ENCODE measurements around the gene CACNA2D3.

CACNA2D3 gene

DNA sequence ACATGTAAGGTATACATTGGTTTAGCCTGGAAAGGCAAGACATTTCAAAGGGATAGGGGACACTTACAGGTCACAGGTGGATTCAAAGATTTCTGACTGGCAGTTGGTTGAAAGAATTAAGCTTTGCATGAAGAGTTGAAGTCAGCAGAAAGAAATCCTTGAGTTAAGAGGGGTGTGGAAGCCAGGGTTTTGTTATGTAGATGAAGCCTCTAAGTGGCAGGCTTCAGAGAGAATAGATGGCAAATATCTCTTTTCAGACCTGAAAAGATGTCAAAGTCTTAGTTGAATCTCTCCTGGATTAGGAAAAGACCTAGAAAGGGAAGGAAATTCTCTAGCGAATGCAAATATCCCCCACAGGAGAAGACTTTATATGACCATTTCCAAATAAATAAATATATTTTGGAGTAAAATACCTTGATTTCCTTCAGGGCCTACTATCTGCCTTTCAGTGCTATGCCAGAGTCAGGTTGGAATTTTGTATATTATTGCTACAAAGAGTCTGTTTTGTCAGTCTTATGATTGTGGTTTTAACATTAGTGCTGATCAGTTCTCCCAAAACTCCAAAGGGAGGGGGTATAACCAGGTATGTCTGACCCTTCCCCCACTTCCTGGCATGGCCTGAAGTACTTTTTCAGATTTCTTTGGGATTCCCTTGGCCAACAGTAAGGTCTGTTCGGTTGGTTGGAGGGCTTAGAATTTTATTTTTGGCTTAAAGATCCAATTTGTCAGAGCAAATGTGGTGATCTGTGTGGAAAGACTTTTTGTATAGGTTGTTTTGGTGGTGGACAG, 519.1 kb downstream of the CACNA2D3 start:
- no peak for DNase-seq

DNA sequence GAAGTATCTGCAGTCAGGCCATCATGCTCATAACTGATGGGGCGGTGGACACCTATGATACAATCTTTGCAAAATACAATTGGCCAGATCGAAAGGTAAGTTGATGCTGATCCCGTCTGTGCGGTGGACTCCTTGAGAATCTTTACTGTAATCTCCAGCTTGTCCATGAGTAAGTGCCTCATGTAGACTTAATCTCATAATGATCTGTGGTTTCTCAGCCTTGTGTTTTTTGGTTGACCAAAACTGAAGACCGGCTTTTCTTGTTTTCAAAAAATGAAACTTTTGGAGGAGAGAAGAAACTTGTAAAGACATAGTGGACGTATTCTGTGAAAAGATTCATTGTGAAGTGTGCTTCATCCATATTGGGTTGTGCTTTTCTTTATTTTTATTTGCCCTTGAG, 519.8 kb downstream of the CACNA2D3 start:
- DNase-seq = no peak

DNA sequence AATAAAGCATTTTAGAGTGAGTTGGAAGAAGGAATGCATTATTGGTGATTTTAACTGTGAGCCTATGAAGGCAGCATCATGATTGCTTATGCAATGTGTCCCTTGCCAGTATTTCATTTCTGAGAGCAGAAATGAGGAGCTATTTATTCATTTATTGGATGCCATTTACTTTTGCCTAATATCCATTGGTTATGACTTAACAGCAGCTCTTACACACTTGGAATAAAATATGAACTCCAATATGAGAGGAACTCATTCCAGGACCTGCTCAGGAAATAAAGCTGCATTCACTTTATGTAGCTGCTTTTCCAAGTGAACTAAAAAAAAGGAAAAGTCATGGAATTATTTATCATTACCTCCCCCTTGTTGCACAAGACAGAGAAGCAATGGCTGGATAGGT, 525.4 kb downstream of the CACNA2D3 start:
- DNase-seq = no peak

DNA sequence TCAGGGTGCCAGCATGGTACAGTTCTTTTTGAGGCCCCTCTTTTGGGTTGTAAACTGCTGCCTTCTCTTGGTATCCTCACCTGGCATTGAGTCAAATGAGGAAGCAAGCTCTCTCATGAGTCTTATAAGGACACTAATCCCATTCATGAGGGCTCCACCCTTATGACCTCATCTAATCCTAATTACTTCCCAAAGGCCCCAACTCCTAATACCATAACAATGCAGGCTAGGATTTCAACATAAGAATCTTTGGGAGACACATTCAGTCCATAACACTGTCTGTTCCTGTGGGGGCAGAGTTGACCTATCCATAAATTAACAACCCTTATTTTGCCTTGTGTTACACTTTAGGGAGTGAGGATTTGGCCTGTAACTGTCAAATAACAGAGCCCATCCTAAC, 527.2 kb downstream of the CACNA2D3 start:
- no peak for DNase-seq

DNA sequence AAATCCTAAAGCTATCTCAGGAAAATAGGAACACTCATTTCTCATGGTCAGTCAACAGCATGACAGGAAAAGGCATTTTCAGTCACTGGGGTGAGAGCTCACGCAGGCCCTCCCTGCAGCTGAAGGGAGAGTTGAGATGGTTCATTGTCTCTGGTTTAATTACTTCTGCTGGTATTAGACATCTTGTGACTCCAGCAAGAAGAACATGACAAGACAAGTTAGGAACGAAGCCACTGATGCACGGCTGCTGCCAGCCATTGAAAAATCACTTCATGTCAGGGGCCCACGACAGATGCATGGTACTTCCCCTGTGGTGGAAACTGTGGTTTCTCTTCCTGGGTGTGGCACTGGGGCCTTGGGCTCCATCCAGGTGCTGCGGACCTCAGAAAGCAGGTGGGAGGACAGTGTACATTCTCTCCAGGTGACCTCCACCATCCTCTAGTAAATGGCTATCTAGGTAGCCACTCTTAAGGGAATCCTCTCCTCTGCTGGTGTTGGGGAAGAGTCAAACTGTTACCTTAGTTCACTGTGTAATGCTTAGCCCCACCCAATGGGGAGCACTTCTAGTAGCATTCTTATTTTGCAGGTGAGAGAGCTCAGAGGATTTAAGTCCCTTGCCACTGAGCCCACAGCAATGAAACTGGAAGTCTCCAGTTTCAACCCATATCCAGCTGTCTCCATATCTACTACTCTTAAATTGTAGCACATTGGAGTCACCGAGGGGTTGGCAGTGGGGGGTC, 531.3 kb downstream of the CACNA2D3 start:
- DNase-seq = no peak

DNA sequence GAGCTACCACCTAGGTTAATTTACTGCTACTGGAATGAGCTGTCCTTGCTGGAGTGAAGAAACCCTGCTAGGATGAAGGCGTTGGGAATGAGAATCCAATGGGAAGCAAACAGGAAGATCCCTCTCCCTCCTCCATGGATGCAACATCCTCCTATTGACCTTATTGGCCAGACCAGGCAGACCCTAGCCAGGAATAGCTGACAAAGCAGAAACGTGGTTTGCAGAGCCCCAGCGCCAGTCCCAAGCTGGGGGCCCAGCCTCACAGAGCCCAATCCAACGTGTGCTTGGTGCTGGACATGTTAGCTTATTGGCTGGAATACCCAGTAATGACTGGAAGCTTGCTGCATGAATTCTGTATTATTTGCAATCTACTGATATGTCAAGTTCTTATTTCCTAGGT, 532.4 kb downstream of the CACNA2D3 start:
- no peak for DNase-seq

DNA sequence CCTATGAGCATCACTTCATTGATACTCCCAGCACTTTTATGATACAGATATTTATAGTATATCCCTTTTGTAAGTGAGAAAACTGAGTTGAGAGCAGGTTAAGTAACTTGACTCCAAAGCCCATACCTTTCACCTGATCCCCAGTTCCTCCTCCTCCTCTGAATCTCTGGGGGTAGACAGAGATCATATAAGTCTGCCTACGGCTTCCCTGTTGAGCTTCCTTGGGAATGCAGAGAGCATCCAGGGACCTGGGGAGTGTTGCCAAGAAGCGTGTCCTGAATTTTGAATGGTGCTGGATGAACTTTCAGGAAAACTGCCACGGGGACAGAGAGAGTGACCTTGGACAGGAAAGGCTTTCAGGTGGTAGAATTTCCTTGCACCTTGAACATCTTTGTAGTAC, 537.0 kb downstream of the CACNA2D3 start:
- DNase-seq = no peak

DNA sequence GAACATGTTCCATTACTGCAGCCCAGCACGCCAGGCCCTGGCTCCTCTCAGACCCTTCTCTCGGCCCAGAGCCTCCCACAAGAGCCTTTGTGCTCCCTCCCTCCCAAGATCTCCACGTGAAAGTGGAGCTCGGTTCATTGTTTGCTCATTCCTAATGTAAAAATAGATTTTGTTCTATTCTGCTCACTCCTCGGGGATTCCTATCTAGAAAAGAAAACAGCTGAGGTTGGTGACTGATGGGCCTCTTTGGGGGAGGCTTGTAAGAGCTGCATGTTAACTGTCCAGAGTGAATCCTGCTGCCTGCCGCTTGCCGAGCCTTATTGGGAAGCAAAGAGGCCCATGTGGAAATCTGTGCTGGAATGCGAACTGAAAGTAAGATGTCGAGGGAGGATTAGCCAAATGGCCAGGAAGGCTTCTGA, 538.4 kb downstream of the CACNA2D3 start:
- DNase-seq = no peak

DNA sequence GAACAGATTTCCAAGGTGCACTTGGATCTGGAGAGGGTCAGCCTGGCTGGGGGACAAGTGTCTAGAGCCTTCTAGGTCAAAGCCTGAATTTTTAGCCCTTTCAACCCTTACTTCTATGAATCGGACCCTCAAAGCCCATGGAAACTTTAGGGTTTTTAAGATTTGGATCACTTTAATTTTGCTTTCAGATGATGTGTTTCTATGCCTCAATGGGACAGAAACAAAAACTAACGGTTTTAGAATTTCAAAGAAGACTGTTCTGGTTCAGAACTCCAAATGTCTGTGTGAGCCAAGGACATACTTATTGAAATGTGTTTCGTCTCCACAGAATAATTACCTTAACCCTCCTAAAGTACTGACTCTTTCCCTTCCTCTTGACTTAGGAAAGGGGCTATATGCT, 538.8 kb downstream of the CACNA2D3 start:
- no peak for DNase-seq

DNA sequence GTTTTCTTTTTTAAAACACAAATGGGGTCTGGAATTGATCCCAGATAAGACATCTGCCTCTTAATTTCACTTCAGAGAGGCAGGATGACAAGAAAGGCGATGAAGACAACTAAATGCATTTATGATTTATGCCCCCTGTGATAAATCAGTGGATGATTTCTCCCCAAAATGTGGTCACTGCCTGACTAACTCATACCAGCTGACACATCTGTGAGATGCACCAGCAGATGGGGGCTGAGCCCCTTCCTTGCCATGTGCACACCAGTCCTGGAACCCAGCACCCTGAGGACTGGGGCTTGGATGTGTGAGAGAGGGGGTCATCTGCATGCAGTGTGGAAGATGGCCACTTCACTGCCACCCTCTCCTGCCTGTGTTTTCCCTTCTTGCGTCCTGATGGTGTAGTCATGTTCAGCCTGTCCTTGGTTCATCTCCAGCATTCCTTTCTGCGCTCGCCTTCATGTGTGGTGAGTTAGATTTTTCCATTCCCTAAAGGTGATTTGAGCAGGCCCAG, 541.2 kb downstream of the CACNA2D3 start:
- DNase-seq = no peak

DNA sequence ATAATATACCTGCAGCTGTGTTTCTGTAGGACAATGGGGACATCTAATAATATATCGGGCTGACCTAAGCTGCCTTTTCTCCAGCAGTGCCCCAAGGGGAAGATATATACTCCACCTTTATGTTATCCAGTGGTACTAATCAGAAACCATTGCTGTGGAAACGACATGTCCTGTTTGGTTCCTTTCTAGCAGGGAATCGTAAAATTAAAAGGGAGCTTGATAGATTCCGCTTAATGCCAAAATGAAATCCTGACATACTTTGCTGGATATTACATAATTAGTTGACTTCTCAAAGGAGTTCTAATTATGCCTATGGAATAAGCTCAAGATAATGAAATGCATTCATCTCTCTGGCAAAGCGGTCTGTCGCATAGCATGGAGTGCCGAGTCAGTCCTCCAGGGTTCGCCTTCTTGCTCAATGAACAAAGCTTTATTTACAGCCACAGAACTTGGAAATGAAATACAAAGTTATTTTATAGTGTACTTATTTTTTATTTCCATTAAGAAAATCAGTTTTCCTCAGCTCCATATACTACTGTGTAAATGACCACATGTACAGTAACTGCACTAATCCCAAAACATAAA, 542.8 kb downstream of the CACNA2D3 start:
- no peak for DNase-seq

DNA sequence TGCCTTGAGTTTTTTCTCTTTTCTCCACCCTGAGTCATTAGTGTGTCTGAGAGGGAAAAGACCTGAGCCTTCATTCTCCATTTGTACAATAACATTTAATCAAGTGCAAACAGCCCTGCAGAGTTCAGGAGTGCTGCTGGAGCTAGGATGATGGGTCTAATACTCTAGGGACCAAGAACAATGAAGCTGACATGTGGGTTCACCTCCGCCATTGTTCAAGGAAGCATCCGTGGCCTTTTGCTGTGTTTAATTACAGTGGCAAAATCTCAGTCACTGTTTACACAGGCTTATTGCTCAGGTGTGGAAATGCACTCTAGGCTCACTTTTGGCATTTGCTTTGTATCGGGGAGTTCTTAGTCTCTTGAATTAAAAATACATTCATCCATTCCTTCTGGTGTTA, 545.9 kb downstream of the CACNA2D3 start:
- DNase-seq = no peak

DNA sequence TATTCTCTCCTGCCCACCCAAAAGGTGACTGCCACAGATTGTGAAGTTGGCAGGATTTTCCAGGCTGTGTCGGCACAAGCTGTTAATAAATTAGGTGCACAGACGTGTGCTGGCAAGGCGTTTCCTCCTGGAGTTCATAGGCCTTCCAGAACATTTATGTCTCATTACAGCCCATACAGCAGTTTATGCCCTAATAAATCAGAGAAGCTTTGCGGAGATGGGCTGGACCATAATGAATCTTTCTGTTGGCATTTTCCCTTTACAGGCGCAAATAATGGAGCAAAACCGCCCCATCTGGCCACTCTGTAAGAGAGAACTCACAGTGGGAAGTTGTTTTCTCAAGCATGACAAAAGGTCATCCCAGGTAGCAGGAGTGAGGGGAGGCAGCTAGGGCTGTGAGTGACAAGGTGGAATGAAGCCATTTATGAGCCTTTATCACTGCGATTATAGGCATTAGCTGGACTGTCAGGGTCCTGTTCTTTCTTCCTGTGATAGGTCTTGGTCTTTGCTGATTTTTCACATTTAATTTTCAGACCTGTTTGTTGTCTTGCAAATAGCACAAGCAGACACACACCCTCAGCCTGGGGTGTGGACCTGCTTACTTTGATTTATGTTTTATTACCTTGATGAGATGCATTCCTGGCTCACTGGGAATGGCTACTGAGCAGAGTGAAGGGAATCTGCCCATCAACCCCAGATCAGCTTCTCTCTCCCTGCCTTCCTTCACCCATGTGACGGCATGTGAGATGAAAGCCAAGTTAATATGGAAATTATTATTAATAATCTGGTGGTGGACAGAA, 548.0 kb downstream of the CACNA2D3 start:
- DNase-seq = peak; percentile 46

DNA sequence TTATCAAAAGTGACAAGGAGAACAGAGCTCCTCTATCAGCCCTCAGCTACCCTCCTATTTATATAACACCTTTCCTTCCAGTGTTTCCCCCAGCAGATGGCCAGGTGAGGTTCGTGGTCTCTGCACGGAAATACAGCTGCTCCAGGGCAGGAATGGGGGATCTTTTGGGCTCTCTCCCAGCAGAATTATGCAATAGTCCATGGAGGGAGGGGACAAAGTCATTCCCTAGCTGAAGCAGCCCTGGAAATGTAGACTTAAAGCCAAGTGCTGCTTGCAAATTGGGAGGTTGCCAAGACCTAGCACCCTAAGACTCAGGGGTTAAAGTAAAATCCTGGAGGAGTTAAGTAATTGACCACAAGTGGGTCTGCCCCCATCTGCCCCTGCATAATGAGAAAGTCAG, 549.2 kb downstream of the CACNA2D3 start:
- no peak for DNase-seq

DNA sequence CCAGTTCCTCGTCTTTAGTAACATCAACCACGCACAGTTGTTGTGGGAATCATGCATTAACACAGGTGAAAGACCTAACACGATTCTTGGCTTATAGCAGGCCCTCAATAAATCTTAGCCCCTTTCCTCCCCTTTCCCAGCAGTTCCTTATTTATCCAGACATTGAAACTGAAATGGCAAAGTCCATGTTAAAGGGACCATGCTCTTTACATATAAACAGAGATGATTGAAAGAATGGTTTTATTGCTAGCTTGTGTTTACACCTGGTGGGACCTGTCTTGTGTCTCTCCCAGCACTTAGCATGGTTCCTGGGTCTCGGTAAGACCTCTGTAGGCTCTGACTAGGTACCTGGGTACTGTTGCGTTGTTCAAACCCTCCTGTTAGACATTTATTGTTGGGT, 553.7 kb downstream of the CACNA2D3 start:
- no peak for DNase-seq

DNA sequence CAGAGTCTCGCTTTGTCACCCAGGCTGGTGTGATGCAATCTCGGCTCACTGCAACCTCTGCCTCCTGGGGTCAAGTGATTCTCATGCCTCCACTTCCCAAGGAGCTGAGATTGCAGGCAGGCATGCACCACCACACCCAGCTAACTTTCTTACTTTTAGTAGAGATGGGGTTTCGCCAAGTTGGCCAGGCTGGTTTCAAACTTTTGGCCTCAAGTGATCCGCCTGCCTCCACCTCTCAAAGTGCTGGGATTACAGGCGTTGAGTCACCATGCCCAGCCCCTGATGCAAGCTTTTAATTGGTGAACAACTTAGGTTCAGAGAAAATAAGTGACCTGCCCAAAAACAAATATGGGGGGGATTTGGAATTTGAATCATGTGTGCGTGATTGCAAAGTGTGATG, 559.4 kb downstream of the CACNA2D3 start:
- DNase-seq = no peak

DNA sequence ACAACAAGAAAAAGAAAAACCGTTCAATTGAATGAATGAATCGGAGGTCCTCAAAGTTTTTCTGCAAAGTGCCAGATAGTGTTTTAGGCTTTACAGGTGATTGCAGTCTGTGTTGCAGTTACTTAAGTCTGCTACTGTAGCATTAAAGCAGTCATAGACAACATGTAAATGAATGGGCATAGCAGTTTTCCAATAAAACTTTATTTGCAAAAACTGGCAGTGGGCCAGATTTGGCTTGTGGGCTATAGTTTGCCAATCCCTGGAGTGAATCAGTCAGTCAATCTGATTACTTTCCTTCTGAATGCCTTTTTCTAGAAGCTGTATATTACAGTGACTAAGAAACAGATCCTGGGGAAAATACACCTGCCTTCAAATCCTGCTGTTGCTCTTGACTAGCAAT, 562.9 kb downstream of the CACNA2D3 start:
- no peak for DNase-seq

DNA sequence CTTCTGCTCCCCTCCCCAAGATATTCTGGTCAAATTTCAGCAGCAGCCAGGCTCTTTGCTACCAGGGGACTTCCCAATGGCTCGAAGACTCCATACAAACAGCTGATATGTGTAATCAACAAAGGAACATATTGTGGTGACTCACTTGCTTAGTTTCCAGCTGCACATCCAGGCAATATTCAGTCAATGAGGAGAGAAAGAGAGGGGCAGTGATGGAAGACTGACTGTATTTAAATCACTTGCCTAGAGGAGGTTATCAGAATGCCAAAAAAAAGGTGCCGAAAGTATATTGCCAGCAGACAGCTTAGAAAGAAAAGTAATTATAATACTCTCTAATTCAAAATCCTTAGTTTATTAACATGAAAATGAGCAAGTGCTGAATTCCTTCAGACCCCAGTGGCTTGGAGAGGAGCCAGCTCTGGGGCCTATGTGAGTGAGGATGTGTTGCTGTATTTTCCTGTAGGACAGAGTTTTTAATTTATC, 569.0 kb downstream of the CACNA2D3 start:
- DNase-seq = no peak

DNA sequence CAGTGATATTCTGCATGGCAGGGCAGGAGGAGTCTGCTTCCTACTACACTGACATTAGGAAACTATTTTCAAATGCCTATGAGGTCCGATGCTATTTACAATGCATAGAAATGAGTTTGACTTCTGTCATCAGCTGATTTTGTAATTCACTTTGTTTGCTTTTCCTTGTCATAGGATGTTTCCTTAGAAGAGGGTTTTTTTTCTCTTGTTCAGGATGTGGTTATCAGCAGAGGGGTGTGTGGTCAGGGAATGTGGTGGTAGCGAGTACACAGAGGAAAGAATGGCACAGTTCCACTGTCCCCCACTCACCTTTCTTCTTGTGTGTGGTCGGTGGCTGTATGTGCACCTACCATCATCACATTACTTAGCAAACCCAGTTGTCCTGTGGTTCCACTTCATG, 574.0 kb downstream of the CACNA2D3 start:
- DNase-seq = no peak

DNA sequence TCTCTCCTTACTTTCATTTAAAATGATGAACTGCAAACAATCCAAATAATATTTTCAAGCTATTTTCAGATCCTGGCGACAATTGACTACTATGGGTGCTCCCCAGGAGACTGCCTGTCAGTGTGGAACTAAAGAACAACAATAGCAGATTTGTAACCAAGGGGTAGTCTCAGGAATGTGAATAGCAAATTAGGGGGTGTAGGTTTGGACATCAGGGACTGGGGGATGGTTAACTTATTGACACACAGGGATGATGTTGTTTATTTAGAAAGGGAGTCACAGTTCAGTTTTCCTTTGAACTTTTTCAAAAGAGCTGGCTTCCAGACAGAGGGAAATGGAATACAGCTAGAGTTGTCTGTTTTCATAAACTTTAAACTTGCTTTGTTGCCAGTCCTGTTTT, 575.7 kb downstream of the CACNA2D3 start:
- DNase-seq = no peak

DNA sequence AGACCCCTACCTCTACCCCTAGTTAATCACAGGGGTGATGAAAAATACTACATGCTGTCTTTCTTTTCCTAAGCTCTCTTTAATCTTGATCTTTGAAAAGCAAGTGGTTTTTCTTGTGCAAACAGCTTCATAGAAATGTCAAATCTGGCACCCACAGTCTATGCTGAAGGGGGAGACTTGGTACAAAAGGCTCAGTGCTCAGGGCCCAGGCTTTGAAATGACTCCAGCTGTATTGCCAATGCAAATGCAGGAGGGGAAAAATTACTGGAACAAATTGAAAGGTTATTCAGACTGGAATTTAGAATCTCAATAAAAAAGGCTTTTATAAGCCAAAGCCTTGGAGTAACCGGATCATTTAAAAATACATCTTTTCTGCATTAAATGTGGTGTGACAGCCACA, 581.6 kb downstream of the CACNA2D3 start:
- no peak for DNase-seq

DNA sequence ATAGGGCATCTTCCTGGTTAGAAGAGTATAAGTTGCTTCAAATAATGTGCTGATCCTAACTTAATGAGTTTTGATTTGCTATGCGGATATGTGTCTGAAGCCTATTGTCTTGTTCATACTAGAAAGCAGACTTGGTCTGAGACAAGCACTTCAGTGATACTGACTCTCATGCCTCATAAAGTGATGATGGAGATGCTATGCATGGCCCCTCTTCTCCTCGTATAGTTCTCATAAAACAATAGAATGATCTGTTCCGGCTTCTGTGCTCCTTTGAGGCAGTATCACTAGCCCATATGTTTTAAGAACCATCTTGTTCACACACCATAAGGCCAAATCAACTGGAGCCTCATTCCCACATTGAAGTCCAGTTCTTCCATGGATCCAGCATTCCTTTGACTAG, 583.4 kb downstream of the CACNA2D3 start:
- DNase-seq = no peak

DNA sequence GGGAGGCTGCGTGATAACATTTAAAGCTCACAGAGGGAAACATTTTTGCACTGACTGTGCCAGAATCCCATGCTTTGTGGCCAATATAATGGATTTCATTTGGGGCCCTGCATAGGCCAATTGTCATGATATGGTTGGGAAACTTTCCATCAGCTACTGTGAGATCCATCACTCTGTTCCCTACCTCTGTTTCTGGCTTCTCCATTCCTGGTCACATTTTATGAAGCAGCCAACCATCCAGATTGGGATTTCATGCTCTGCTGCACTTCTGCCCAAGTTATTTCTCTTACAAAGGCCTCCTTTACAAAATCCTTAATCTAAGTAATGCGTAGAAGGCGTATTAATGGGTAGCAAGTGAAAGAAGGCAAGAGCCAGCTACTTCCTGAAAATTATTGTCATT, 584.4 kb downstream of the CACNA2D3 start:
- DNase-seq = no peak

Measured in NCI-H2081 treated with DMSO at 0.1 percent for 48 hours (cell line).